Measurements from ENCODE around the gene AGPAT1. TPM values are rescaled to one million over a fixed set of nuclear protein-coding genes. Genes with fewer than 3 reads are reported as not detected.
"Not testable (repeated sequence)": the region's sequence is repeated elsewhere in the genome, so short reads cannot be mapped to it uniquely, and the experiment has no call there.

The AGPAT1 gene
- total RNA-seq, 2 donors from 2014 or later = 29.6 to 30.4 TPM

DNA sequence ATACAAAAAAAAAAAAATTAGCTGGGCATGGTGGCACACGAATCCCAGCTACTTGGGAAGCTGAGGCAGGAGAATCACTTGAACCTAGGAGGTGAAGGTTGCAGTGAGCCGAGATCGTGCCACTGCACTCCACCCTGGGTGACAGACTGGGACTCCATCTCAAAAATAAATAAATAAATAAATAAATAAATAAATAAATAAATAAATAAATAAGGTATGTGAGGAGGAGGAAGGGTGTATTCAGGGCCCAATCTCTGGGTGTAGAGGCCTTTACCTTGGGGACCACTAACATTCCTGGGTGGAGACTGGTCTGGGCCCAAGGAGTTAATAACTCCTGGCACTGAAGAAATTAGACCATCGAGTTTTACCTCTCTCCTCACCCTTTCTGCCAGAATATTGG lies 35.5 kb upstream of the AGPAT1 start:
- H3K4me3 Mint-ChIP-seq; H3K27me3 Mint-ChIP-seq (ENCODE audit: low read depth); DNase-seq; H3K36me3 Mint-ChIP-seq (ENCODE audit: insufficient read depth in 2 of 2); ATAC-seq (replicated peaks in 1 of 2); H3K9me3 Mint-ChIP-seq; H3K27ac Mint-ChIP-seq; H3K4me1 Mint-ChIP-seq (ENCODE audit: low read depth): not testable (repeated sequence)

GRCh38 chr6:32210191-32210601 lies 34.3 kb upstream of the AGPAT1 start:
- Mint-ChIP-seq H3K27ac (no peak overlapping the region), H3K36me3 (ENCODE audit: insufficient read depth in 2 of 2) (no peaks in the 10 kb centered on the region), H3K4me3 (no peak overlapping the region), H3K4me1 (ENCODE audit: low read depth) (no peaks in the 10 kb centered on the region), H3K27me3 (ENCODE audit: low read depth) (no peaks in the 10 kb centered on the region), H3K9me3 (peaks cover 0 to 2% of the 10 kb centered on the region in 2 donors)
- no peak for DNase-seq
- ATAC-seq (replicated peaks in 1 of 2) = no peak

- peaks cover 6% of the 10 kb centered on the region for H3K27me3 Mint-ChIP-seq (ENCODE audit: low read depth)
- no peak for ATAC-seq (replicated peaks in 1 of 2)
- no peaks in the 10 kb centered on the region for H3K4me1 Mint-ChIP-seq (ENCODE audit: low read depth)
- no peak overlapping the region for H3K27ac Mint-ChIP-seq
- no peaks in the 10 kb centered on the region for H3K36me3 Mint-ChIP-seq (ENCODE audit: insufficient read depth in 2 of 2)
- H3K4me3 Mint-ChIP-seq = no peak overlapping the region
- peaks cover 0 to 2% of the 10 kb centered on the region in 2 donors for H3K9me3 Mint-ChIP-seq
- no peak for DNase-seq
These were observed 33.1 kb upstream of the AGPAT1 start for GRCh38 chr6:32208996-32209395.

DNA sequence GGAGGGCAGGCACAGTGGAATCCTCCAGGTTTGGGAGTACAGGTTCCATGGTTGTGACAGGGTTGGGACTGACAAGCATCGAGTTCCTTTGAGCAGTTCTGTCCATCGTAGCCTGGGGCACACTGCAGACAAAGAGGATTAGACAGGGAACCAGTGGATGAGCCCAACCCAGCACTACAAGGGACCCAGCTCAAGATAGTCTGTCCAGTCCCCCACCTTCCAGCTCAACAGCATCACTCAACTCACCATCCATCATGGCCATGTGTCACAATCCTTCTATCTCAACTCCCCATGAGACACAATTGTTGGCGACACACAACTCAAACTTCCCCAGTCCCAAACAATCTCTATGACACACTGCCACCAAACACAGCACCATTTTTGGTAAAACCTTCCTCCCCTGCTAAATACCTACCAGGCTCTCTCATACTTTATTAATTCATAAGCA lies 28.4 kb upstream of the AGPAT1 start:
- H3K9me3 Mint-ChIP-seq = peaks cover 0 to 2% of the 10 kb centered on the region in 2 donors
- no peak overlapping the region for H3K27ac Mint-ChIP-seq

GRCh38 chr6:32203426-32204267 lies 27.8 kb upstream of the AGPAT1 start:
- Mint-ChIP-seq H3K36me3 (ENCODE audit: insufficient read depth in 2 of 2) (no peaks in the 10 kb centered on the region), H3K27ac (no peak overlapping the region), H3K4me3 (no peak overlapping the region), H3K27me3 (ENCODE audit: low read depth) (peaks cover 6% of the 10 kb centered on the region), H3K9me3 (peaks cover 0 to 2% of the 10 kb centered on the region in 2 donors), H3K4me1 (ENCODE audit: low read depth) (no peaks in the 10 kb centered on the region)
- DNase-seq (no peak), ATAC-seq (replicated peaks in 1 of 2) (no peak)

More for the DNA sequence above, 28.4 kb upstream of the AGPAT1 start:
- no peak for DNase-seq
- Mint-ChIP-seq H3K4me1 (ENCODE audit: low read depth) (no peaks in the 10 kb centered on the region), H3K27me3 (ENCODE audit: low read depth) (peaks cover 6% of the 10 kb centered on the region), H3K4me3 (no peak overlapping the region), H3K36me3 (ENCODE audit: insufficient read depth in 2 of 2) (no peaks in the 10 kb centered on the region)
- no peak for ATAC-seq (replicated peaks in 1 of 2)

- no peak for ATAC-seq (replicated peaks in 1 of 2)
- Mint-ChIP-seq H3K27me3 (ENCODE audit: low read depth) (peaks cover 6% of the 10 kb centered on the region), H3K4me3 (no peak overlapping the region), H3K27ac (no peak overlapping the region), H3K4me1 (ENCODE audit: low read depth) (peaks cover under 1% of the 10 kb centered on the region), H3K36me3 (ENCODE audit: insufficient read depth in 2 of 2) (no peaks in the 10 kb centered on the region), H3K9me3 (peaks cover 0 to 2% of the 10 kb centered on the region in 2 donors)
- DNase-seq = no peak
These were observed 26.3 kb upstream of the AGPAT1 start for GRCh38 chr6:32202186-32202585.

GRCh38 chr6:32200711-32201475 lies 25.0 kb upstream of the AGPAT1 start:
- Mint-ChIP-seq H3K9me3 (no peaks in the 10 kb centered on the region), H3K27me3 (ENCODE audit: low read depth) (peaks cover 6% of the 10 kb centered on the region), H3K4me3 (no peak overlapping the region), H3K4me1 (ENCODE audit: low read depth) (peaks cover 12% of the 10 kb centered on the region), H3K36me3 (ENCODE audit: insufficient read depth in 2 of 2) (no peaks in the 10 kb centered on the region), H3K27ac (no peak overlapping the region)
- ATAC-seq (replicated peaks in 1 of 2) (no peak), DNase-seq (no peak)

GRCh38 chr6:32198866-32199265 lies 23.0 kb upstream of the AGPAT1 start:
- no peak overlapping the region for H3K27ac Mint-ChIP-seq
- DNase-seq (no peak), ATAC-seq (replicated peaks in 1 of 2) (no peak)
- no peak overlapping the region for H3K4me3 Mint-ChIP-seq
- H3K4me1 Mint-ChIP-seq (ENCODE audit: low read depth) = peaks cover 27% of the 10 kb centered on the region
- H3K9me3 Mint-ChIP-seq = no peaks in the 10 kb centered on the region
- H3K27me3 Mint-ChIP-seq (ENCODE audit: low read depth) = no peaks in the 10 kb centered on the region
- no peaks in the 10 kb centered on the region for H3K36me3 Mint-ChIP-seq (ENCODE audit: insufficient read depth in 2 of 2)

- no peak overlapping the region for H3K4me3 Mint-ChIP-seq
- no peaks in the 10 kb centered on the region for H3K27me3 Mint-ChIP-seq (ENCODE audit: low read depth)
- no peak overlapping the region for H3K27ac Mint-ChIP-seq
- no peaks in the 10 kb centered on the region for H3K9me3 Mint-ChIP-seq
- ATAC-seq (replicated peaks in 1 of 2) = no peak
- no peaks in the 10 kb centered on the region for H3K36me3 Mint-ChIP-seq (ENCODE audit: insufficient read depth in 2 of 2)
- DNase-seq = no peak
- H3K4me1 Mint-ChIP-seq (ENCODE audit: low read depth) = peaks cover 32% of the 10 kb centered on the region
These were observed 22.4 kb upstream of the AGPAT1 start for GRCh38 chr6:32198345-32198696.

GRCh38 chr6:32196682-32197616 lies 21.1 kb upstream of the AGPAT1 start:
- Mint-ChIP-seq H3K4me3 (peak overlapping the region; percentile 93 to 95), H3K27me3 (ENCODE audit: low read depth) (no peaks in the 10 kb centered on the region), H3K27ac (peak overlapping the region; percentile 96), H3K36me3 (ENCODE audit: insufficient read depth in 2 of 2) (no peaks in the 10 kb centered on the region), H3K4me1 (ENCODE audit: low read depth) (peaks cover 42% of the 10 kb centered on the region), H3K9me3 (no peaks in the 10 kb centered on the region)
- no peak for DNase-seq
- ATAC-seq (replicated peaks in 1 of 2) = no peak

- H3K27me3 Mint-ChIP-seq (ENCODE audit: low read depth) = no peaks in the 10 kb centered on the region
- H3K36me3 Mint-ChIP-seq (ENCODE audit: insufficient read depth in 2 of 2) = peaks cover 3 to 5% of the 10 kb centered on the region in 2 donors
- H3K27ac Mint-ChIP-seq = peak overlapping the region; percentile 96
- H3K9me3 Mint-ChIP-seq = no peaks in the 10 kb centered on the region
- peak overlapping the region; percentile 93 to 95 for H3K4me3 Mint-ChIP-seq
- peak; percentile 70 to 78 for DNase-seq
- ATAC-seq (replicated peaks in 1 of 2) = peak; percentile 87 to 90
- peaks cover 50% of the 10 kb centered on the region for H3K4me1 Mint-ChIP-seq (ENCODE audit: low read depth)
These were observed 20.2 kb upstream of the AGPAT1 start for GRCh38 chr6:32195902-32196681.

DNA sequence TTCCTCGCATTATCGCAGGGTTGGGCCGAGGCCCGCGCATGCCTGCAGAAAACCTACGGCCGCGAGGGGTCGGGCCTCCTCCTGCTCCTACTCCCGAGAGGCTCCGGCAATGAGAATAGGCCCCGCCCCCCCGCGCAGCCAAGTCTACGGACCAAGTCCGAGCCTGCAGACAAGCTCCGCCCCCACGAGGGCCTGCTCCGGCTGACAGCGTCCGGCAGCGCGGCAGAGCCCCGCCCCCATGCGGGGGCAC lies 19.7 kb upstream of the AGPAT1 start:
- Mint-ChIP-seq H3K27ac (peak overlapping the region; percentile 95), H3K9me3 (no peaks in the 10 kb centered on the region), H3K27me3 (ENCODE audit: low read depth) (no peaks in the 10 kb centered on the region), H3K4me1 (ENCODE audit: low read depth) (peaks cover 52% of the 10 kb centered on the region), H3K36me3 (ENCODE audit: insufficient read depth in 2 of 2) (peaks cover 3 to 7% of the 10 kb centered on the region in 2 donors), H3K4me3 (peak overlapping the region; percentile 93 to 95)
- peak; percentile 89 to 90 for ATAC-seq (replicated peaks in 1 of 2)
- DNase-seq = peak; percentile 100
